Stimulated activated CD4-positive, alpha-beta T cell treated with anti-CD3 and anti-CD28 coated beads, Interleukin-1b, Interleukin-23, amount 100 ng/mL, for 1 hour (primary cell): Measurements from ENCODE around the gene PPP6R3.

Source experiments
- DNase-seq, 2 donors: peaks; one replicate each; pipeline ENCODE4 v3.0.0-alpha.2; 2020; ENCODE audit warnings: low read depth in 2 of 2

The PPP6R3 gene

GRCh38 chr11:68651208-68651984 is 190.8 kb downstream of the PPP6R3 start:
- no peak for DNase-seq

- no peak for DNase-seq
These were observed 191.6 kb downstream of the PPP6R3 start for GRCh38 chr11:68651985-68652682.

GRCh38 chr11:68652683-68653156 is 192.2 kb downstream of the PPP6R3 start:
- DNase-seq: no peak

- no peak for DNase-seq
These were observed 193.2 kb downstream of the PPP6R3 start for GRCh38 chr11:68653486-68654430.

- DNase-seq: no peak
These were observed 194.4 kb downstream of the PPP6R3 start for GRCh38 chr11:68654978-68655377.

- DNase-seq: no peak
These were observed 194.9 kb downstream of the PPP6R3 start for GRCh38 chr11:68655406-68655805.

GRCh38 chr11:68655806-68656205 is 195.3 kb downstream of the PPP6R3 start:
- DNase-seq: no peak

GRCh38 chr11:68657021-68657780 is 196.6 kb downstream of the PPP6R3 start:
- no peak for DNase-seq

- DNase-seq: no peak
These were observed 197.5 kb downstream of the PPP6R3 start for GRCh38 chr11:68658097-68658496.

GRCh38 chr11:68658661-68659060 is 198.1 kb downstream of the PPP6R3 start:
- no peak for DNase-seq

GRCh38 chr11:68659158-68659921 is 198.8 kb downstream of the PPP6R3 start:
- DNase-seq: no peak

- DNase-seq: no peak
These were observed 199.7 kb downstream of the PPP6R3 start for GRCh38 chr11:68660066-68660810.

GRCh38 chr11:68661014-68661413 is 200.5 kb downstream of the PPP6R3 start:
- no peak for DNase-seq

- DNase-seq: no peak
These were observed 201.4 kb downstream of the PPP6R3 start for GRCh38 chr11:68661697-68662603.

- no peak for DNase-seq
These were observed 203.0 kb downstream of the PPP6R3 start for GRCh38 chr11:68663482-68664010.

- no peak for DNase-seq
These were observed 203.6 kb downstream of the PPP6R3 start for GRCh38 chr11:68664141-68664540.

GRCh38 chr11:68664906-68665305 is 204.4 kb downstream of the PPP6R3 start:
- no peak for DNase-seq
